ENCODE data around the gene TM4SF4.
A peak's percentile ranks its signal among the peaks of the same experiment; 100 is the strongest.

The TM4SF4 gene

DNA sequence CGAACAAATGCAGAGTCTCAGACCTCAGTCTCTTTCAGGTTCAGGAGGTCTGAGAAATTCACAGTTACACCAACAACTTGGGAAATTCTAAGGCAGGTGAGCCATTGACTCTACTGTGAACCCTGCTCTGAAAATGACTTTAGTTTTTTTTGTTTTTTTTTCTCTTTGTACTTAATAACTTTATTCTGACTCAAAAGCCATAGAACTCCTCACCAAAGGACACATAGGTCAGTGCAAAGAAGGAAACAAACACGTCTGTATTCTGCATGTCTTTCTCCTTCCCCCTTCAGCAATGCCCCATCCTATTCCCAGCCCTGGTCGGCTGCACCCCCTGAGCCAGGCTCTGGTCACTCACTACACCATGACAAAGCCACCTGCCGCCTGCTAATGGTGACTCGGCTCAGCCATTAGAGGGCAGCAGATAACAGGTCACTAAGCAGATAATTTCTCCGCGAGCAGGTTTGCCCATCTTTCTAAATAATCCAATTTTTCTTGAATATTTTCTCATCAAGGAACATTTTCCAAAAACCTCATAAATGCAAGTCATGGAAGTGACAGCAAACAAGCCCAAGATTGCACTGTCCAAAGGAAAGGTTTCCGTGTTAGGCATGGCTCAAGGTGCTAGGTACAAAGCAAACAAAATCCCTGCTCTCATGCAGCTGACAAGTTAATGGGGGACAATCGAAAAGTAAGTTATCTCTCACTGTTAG is 37.7 kb downstream of the TM4SF4 start:
- H3K4me3 ChIP-seq (ENCODE audit: control insufficient read depth, low read depth, low read length), result no peak overlapping the region
- DNase-seq (ENCODE audit: low read depth), result peak; percentile 70
- TF ChIP-seq, protein P1, sequence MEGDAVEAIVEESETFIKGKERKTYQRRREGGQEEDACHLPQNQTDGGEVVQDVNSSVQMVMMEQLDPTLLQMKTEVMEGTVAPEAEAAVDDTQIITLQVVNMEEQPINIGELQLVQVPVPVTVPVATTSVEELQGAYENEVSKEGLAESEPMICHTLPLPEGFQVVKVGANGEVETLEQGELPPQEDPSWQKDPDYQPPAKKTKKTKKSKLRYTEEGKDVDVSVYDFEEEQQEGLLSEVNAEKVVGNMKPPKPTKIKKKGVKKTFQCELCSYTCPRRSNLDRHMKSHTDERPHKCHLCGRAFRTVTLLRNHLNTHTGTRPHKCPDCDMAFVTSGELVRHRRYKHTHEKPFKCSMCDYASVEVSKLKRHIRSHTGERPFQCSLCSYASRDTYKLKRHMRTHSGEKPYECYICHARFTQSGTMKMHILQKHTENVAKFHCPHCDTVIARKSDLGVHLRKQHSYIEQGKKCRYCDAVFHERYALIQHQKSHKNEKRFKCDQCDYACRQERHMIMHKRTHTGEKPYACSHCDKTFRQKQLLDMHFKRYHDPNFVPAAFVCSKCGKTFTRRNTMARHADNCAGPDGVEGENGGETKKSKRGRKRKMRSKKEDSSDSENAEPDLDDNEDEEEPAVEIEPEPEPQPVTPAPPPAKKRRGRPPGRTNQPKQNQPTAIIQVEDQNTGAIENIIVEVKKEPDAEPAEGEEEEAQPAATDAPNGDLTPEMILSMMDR (conservative IDR thresholded peaks at IDR 0.05; ENCODE audit: control insufficient read depth, insufficient read depth, low read depth, low read length), result peak; percentile 77

GRCh38 chr3:149514471-149514870 is 40.0 kb downstream of the TM4SF4 start:
- TF ChIP-seq, protein P1 (conservative IDR thresholded peaks at IDR 0.05; ENCODE audit: control insufficient read depth, insufficient read depth, low read depth, low read length), result no peak
- H3K4me3 ChIP-seq (ENCODE audit: control insufficient read depth, low read depth, low read length), result no peak overlapping the region
- no peak for DNase-seq (ENCODE audit: low read depth)

GRCh38 chr3:149515249-149515648 is 40.8 kb downstream of the TM4SF4 start:
- TF ChIP-seq, protein P1 (conservative IDR thresholded peaks at IDR 0.05; ENCODE audit: control insufficient read depth, insufficient read depth, low read depth, low read length), result no peak
- no peak overlapping the region for H3K4me3 ChIP-seq (ENCODE audit: control insufficient read depth, low read depth, low read length)
- DNase-seq (ENCODE audit: low read depth), result no peak

DNA sequence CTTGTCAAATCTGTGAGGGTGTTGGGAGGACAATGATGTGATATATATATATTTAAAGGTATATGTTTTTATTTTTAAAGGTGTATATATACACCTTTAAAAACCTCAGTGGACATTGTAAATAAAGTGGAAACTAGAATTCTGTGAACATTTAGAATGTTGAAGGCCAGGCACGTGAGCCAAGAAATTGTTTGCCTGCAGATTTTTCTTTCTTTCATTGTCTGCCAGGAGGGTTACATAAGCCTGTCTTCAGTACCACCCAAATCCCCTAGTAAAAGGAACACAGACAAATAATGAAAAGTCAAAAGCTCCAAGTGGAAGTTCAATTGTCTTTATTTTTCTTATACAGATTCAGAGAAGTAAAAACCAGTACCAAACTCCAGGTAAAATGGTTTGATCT is 42.4 kb downstream of the TM4SF4 start:
- TF ChIP-seq, protein P1 (conservative IDR thresholded peaks at IDR 0.05; ENCODE audit: control insufficient read depth, insufficient read depth, low read depth, low read length), result no peak

DNA sequence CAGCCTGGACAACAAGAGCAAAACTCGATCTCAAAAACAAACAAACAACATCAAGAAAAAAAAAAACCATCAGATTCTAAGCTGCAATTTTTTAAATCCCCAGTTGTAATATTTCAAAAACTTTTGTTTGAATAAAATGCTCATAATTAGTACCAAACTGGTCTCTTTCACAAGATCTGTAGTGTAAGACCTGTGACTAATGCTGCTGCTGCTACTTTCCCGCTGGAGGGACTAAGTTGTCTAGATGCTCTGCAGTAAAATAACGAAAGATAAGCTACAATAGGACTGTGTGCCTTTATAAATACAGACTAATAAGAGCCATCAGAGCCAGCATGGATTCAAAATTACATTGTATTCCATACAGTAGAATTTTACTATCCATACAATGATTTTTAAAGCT is 45.4 kb downstream of the TM4SF4 start:
- H3K4me3 ChIP-seq (ENCODE audit: control insufficient read depth, low read depth, low read length), result no peak overlapping the region
- TF ChIP-seq, protein P1 (conservative IDR thresholded peaks at IDR 0.05; ENCODE audit: control insufficient read depth, insufficient read depth, low read depth, low read length), result no peak
- no peak for DNase-seq (ENCODE audit: low read depth)

More for the DNA sequence above, 42.4 kb downstream of the TM4SF4 start:
- H3K4me3 ChIP-seq (ENCODE audit: control insufficient read depth, low read depth, low read length), result no peak overlapping the region
- DNase-seq (ENCODE audit: low read depth), result no peak

GRCh38 chr3:149523512-149524299 is 49.2 kb downstream of the TM4SF4 start:
- TF ChIP-seq, protein P1 (conservative IDR thresholded peaks at IDR 0.05; ENCODE audit: control insufficient read depth, insufficient read depth, low read depth, low read length), result no peak
- DNase-seq (ENCODE audit: low read depth), result no peak
- H3K4me3 ChIP-seq (ENCODE audit: control insufficient read depth, low read depth, low read length), result no peak overlapping the region

All from fibroblast of mammary gland (primary cell).